Mammary epithelial cell (primary cell): ENCODE measurements around the gene TMEM205.

Experiments
- EZH2 ChIP-seq: IDR thresholded peaks from 2 replicates; pipeline ENCODE4 v1.6.1; 2012; ENCODE audit warnings: low read length, inconsistent platforms, borderline replicate concordance
- TF ChIP-seq, protein P1 (sequence below), 2 donors: IDR thresholded peaks in 1 of 2; conservative IDR thresholded peaks in 1 of 2; 2 replicates each; pipeline ENCODE4 v1.5.1; 2011 to 2012; ENCODE audit warnings: inconsistent platforms in 2 of 2, low read length in 2 of 2, mild to moderate bottlenecking in 2 of 2, control low read depth in 1 of 2, low read depth in 1 of 2; ENCODE audit not compliant: insufficient read depth in 1 of 2; ENCODE audit errors: extremely low read depth in 1 of 2

GRCh38 chr19:11330127-11330526, 15.9 kb downstream of the TMEM205 start:
- TF ChIP-seq, protein P1, sequence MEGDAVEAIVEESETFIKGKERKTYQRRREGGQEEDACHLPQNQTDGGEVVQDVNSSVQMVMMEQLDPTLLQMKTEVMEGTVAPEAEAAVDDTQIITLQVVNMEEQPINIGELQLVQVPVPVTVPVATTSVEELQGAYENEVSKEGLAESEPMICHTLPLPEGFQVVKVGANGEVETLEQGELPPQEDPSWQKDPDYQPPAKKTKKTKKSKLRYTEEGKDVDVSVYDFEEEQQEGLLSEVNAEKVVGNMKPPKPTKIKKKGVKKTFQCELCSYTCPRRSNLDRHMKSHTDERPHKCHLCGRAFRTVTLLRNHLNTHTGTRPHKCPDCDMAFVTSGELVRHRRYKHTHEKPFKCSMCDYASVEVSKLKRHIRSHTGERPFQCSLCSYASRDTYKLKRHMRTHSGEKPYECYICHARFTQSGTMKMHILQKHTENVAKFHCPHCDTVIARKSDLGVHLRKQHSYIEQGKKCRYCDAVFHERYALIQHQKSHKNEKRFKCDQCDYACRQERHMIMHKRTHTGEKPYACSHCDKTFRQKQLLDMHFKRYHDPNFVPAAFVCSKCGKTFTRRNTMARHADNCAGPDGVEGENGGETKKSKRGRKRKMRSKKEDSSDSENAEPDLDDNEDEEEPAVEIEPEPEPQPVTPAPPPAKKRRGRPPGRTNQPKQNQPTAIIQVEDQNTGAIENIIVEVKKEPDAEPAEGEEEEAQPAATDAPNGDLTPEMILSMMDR (conservative IDR thresholded peaks at IDR 0.05 in 1 of 2, IDR thresholded peaks at IDR 0.05 in 1 of 2; ENCODE audit: extremely low read depth in 1 of 2, insufficient read depth in 1 of 2, low read depth in 1 of 2, low read length in 2 of 2) = no peak
- TF ChIP-seq EZH2 = no peak
